Measurements from ENCODE around the gene PCCA.

- TF ChIP-seq YY1 (IDR thresholded peaks at IDR 0.05; ENCODE audit: insufficient read depth, insufficient read length), result no peak
- no peak for TF ChIP-seq ZNF274 (IDR thresholded peaks at IDR 0.05; ENCODE audit: low read depth, low read length)
These were observed 259.1 kb downstream of the PCCA start for GRCh38 chr13:100347968-100348367.
